HEK293 (cell line): ENCODE results near the gene PTPRG.

Experiments
- KLF9 ChIP-seq: fragments of 450-650 bp; formaldehyde crosslinking; IDR thresholded peaks from 2 replicates; pipeline ENCODE4 v1.5.1; 2016; ENCODE audit warnings: missing biosample characterization, missing genetic modification characterization, low read depth
- MZF1 ChIP-seq: fragments of 450-650 bp; formaldehyde crosslinking; IDR thresholded peaks from 2 replicates; pipeline ENCODE4 v1.5.1; 2017; ENCODE audit warnings: missing biosample characterization, missing genetic modification characterization, borderline replicate concordance
- WT1 ChIP-seq: fragments of 450-650 bp; formaldehyde crosslinking; IDR thresholded peaks from 2 replicates; pipeline ENCODE4 v1.5.1; 2016; ENCODE audit warnings: missing biosample characterization, missing genetic modification characterization
- ZNF335 ChIP-seq: fragments of 450-650 bp; formaldehyde crosslinking; conservative IDR thresholded peaks from 2 replicates; pipeline ENCODE4 v1.5.1; 2016; ENCODE audit warnings: missing biosample characterization, missing genetic modification characterization
- ZNF571 ChIP-seq: fragments of 450-650 bp; formaldehyde crosslinking; IDR thresholded peaks from 2 replicates; pipeline ENCODE4 v1.5.0; 2017; ENCODE audit warnings: missing biosample characterization, missing genetic modification characterization
- ZNF777 ChIP-seq: fragments of 450-650 bp; formaldehyde crosslinking; IDR thresholded peaks from 2 replicates; pipeline ENCODE4 v1.5.1; 2017; ENCODE audit warnings: missing biosample characterization, missing genetic modification characterization, borderline replicate concordance
- TF ChIP-seq, protein P1 (sequence below): fragments of 450-650 bp; formaldehyde crosslinking; IDR thresholded peaks from 2 replicates; pipeline ENCODE4 v1.5.1; 2016; ENCODE audit warnings: missing biosample characterization, missing genetic modification characterization
- TF ChIP-seq, protein P2 (sequence below): fragments of 450-650 bp; formaldehyde crosslinking; IDR thresholded peaks from 2 replicates; pipeline ENCODE4 v1.5.1; 2016; ENCODE audit warnings: missing biosample characterization, missing genetic modification characterization

DNA sequence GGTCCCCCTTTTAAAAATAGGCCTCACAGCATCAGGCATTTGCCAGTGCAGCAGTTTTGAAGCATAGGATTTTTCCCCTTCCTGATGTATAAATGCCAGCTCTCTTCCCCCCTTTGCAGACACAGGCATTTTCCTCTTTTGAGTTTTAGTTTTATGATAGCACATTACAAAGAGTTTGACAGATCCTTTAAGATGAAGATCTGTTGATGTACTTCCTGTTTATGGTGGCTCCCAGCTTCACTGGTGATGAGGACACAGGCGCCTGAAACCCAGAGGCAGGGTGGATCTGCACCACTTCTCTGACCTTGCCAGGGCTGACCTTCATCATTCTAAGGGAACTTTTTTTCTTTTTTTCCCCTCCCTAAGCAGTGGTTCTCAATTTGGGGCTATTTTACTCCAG, 243.4 kb downstream of the PTPRG start:
- TF ChIP-seq, protein P1, sequence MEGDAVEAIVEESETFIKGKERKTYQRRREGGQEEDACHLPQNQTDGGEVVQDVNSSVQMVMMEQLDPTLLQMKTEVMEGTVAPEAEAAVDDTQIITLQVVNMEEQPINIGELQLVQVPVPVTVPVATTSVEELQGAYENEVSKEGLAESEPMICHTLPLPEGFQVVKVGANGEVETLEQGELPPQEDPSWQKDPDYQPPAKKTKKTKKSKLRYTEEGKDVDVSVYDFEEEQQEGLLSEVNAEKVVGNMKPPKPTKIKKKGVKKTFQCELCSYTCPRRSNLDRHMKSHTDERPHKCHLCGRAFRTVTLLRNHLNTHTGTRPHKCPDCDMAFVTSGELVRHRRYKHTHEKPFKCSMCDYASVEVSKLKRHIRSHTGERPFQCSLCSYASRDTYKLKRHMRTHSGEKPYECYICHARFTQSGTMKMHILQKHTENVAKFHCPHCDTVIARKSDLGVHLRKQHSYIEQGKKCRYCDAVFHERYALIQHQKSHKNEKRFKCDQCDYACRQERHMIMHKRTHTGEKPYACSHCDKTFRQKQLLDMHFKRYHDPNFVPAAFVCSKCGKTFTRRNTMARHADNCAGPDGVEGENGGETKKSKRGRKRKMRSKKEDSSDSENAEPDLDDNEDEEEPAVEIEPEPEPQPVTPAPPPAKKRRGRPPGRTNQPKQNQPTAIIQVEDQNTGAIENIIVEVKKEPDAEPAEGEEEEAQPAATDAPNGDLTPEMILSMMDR (tag by site-specific recombination), result no peak
- no peak for TF ChIP-seq ZNF777
- no peak for TF ChIP-seq WT1 (tag by site-specific recombination)
- no peak for TF ChIP-seq KLF9 (tag by site-specific recombination)
- TF ChIP-seq ZNF335 (tag by site-specific recombination), result no peak
- no peak for TF ChIP-seq MZF1
- TF ChIP-seq, protein P2, sequence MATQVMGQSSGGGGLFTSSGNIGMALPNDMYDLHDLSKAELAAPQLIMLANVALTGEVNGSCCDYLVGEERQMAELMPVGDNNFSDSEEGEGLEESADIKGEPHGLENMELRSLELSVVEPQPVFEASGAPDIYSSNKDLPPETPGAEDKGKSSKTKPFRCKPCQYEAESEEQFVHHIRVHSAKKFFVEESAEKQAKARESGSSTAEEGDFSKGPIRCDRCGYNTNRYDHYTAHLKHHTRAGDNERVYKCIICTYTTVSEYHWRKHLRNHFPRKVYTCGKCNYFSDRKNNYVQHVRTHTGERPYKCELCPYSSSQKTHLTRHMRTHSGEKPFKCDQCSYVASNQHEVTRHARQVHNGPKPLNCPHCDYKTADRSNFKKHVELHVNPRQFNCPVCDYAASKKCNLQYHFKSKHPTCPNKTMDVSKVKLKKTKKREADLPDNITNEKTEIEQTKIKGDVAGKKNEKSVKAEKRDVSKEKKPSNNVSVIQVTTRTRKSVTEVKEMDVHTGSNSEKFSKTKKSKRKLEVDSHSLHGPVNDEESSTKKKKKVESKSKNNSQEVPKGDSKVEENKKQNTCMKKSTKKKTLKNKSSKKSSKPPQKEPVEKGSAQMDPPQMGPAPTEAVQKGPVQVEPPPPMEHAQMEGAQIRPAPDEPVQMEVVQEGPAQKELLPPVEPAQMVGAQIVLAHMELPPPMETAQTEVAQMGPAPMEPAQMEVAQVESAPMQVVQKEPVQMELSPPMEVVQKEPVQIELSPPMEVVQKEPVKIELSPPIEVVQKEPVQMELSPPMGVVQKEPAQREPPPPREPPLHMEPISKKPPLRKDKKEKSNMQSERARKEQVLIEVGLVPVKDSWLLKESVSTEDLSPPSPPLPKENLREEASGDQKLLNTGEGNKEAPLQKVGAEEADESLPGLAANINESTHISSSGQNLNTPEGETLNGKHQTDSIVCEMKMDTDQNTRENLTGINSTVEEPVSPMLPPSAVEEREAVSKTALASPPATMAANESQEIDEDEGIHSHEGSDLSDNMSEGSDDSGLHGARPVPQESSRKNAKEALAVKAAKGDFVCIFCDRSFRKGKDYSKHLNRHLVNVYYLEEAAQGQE (tag by site-specific recombination), result no peak
- no peak for TF ChIP-seq ZNF571 (tag by site-specific recombination)
